Heart left ventricle (tissue), 16 donors: Measurements from ENCODE around the gene PTBP3. TPM values are rescaled to one million over a fixed set of nuclear protein-coding genes. Genes with fewer than 3 reads are reported as not detected.

Source experiments
- ATAC-seq, 4 donors: fragments of 200-7000 bp; cut with Tn5 transposase; one replicate each; pipeline ENCODE4 v1.9.1; 2020 to 2022; ENCODE audit warnings: moderate library complexity in 4 of 4, mild to moderate bottlenecking in 3 of 4, moderate number of reproducible peaks in 1 of 4
- DNase-seq, 5 donors: peaks; one replicate each; pipeline ENCODE4 v3.0.0-alpha.2; 2020
- H3K27ac ChIP-seq, 12 donors: fragments of 200-600 bp; sonication (generic) in 4 of 12; one replicate each; pipeline versions ENCODE4 v1.5.0 to v1.8.0; 2016 to 2022; ENCODE audit warnings: mild to moderate bottlenecking in 2 of 12
- H3K27me3 ChIP-seq, 9 donors: fragments of 200-600 bp; sonication (generic) in 2 of 9; one replicate each; pipeline versions ENCODE4 v1.5.1 to v1.8.0; 2016 to 2022; ENCODE audit warnings: mild to moderate bottlenecking in 3 of 9
- H3K36me3 ChIP-seq, 9 donors: fragments of 200-600 bp; sonication (generic) in 2 of 9; one replicate each; pipeline versions ENCODE4 v1.5.0 to v1.8.0; 2018 to 2022; ENCODE audit warnings: mild to moderate bottlenecking in 2 of 9
- H3K4me1 ChIP-seq, 12 donors: fragments of 200-600 bp; sonication (generic) in 4 of 12; one replicate each; pipeline versions ENCODE4 v1.5.0 to v1.8.0; 2016 to 2022; ENCODE audit warnings: mild to moderate bottlenecking in 3 of 12
- H3K4me3 ChIP-seq, 12 donors: fragments of 200-600 bp; sonication (generic) in 4 of 12; one replicate each; pipeline versions ENCODE4 v1.5.0 to v1.8.0; 2017 to 2022; ENCODE audit warnings: mild to moderate bottlenecking in 9 of 12, moderate library complexity in 4 of 12
- H3K9me3 ChIP-seq, 12 donors: fragments of 200-600 bp; sonication (generic) in 4 of 12; one replicate each; pipeline versions ENCODE4 v1.5.0 to v1.8.0; 2016 to 2022; ENCODE audit warnings: mild to moderate bottlenecking in 1 of 12
- CTCF ChIP-seq, 12 donors: fragments of 200-600 bp; sonication (generic) in 4 of 12; IDR thresholded peaks; one replicate each; pipeline versions ENCODE4 v1.5.0 to v1.8.0; 2018 to 2022; ENCODE audit warnings: antibody characterized with exemption in 12 of 12, mild to moderate bottlenecking in 5 of 12
- POLR2A ChIP-seq, 2 donors: fragments of 450-650 bp; IDR thresholded peaks; one replicate each; pipeline ENCODE4 v1.6.1; 2017; ENCODE audit warnings: antibody characterized with exemption in 2 of 2, mild to moderate bottlenecking in 2 of 2, moderate library complexity in 2 of 2
- WGBS, 4 donors: extraction: QIAGEN DNeasy Blood & Tissue Kit in 2 of 4; methylation state at CpG; one replicate each; pipeline versions ENCODE4 v1.1.5 to v1.1.7; 2013 to 2018; 5-methylcytosine and 5-hydroxymethylcytosine counted together
- intact Hi-C, 10 donors: fragments of 100-400 bp; cut with DNase I; formaldehyde crosslinking; loops; one replicate each; pipeline versions ENCODE4 v1.11.1 to v1.14.2; 2022
- polyA plus RNA-seq, 2 donors: library from polyadenylated mRNA; stranded (reverse); fragments of 200-250 nt; gene quantifications; one replicate each; pipeline ENCODE4 v1.2.3, GENCODE V29; 2013
- total RNA-seq, 9 donors: library from RNA; depleted of rRNA in 2 of 9; stranded (reverse); fragments of >200 nt in 2 of 9; fragmentation: NEBNext Ultra II Directional in 3 of 9; extraction: Animal tissue kit (Norgen Biotek cat#: 25700) in 3 of 9; gene quantifications; one replicate each; pipeline versions ENCODE4 v1.1.0 to v1.2.4, GENCODE V29; 2016 to 2023
- donor health status: ischemic (EF 13 %, LVEDD 7.1; RV severe dilation, severe dysfunction).
- donor health status: healthy with polysubstance abuse.
- donor health status: DM: no; HTN: yes; CAD: no.
- donor health status: DM: no; HTN: no; CAD: no.
- donor health status: ischemic (EF 25% LVEDD 6.9; RV normal size, moderate dysfunction).
- donor health status: ischemic (EF 25% LVEDD 5.7; RV mildly dilated, moderate dysfunction).
- donor health status: healthy.
- donor health status: DM: yes; HTN: yes; CAD: no.
- donor health status: ischemic (EF 35%, LVEDD 5.7; RV mildly dilated, moderate dysfunction).
- donor health status: nonischemic (EF 11% LVEDD 7.7; RV severe dilation, severe dysfunction).
- donor health status: DM: yes; HTN: yes; CAD: no.
- donor health status: PGD.
- donor health status: ischemic (EF 29% LVEDD 5.4; RV normal size, mild dysfunction).
- donor health status: nonischemic (EF 23%, LVEDD 6.1; RV moderate dilation, normal function).

PTBP3 gene
- total and polyA plus RNA-seq, 11 donors, result 2.8 to 49.0 (median 13.7) TPM

GRCh38 chr9:112224401-112225289 lies 108.8 kb downstream of the PTBP3 start:
- WGBS, 4 donors, result 96 to 99% (median 97%) methylated on average over 4 of the region's 4 CpGs
- intact Hi-C loops, result loop anchor here in 1 of 10 donors (10.0 kb wide), 1 partner anchor 60 kb away; no protein-coding TSS in a partner anchor
- Histone ChIP-seq H3K4me1 (peaks cover 0 to 7% (median 0%) of the 10 kb centered on the region in 12 donors), H3K27ac (no peak overlapping the region), H3K27me3 (no peaks in the 10 kb centered on the region), H3K36me3 (peaks cover 0 to 97% (median 79%) of the 10 kb centered on the region in 9 donors), H3K4me3 (no peak overlapping the region), H3K9me3 (no peaks in the 10 kb centered on the region)
- ATAC-seq (no peak), DNase-seq (no peak)
- TF ChIP-seq POLR2A (IDR thresholded peaks at IDR 0.05), result no peak
- TF ChIP-seq CTCF (IDR thresholded peaks at IDR 0.05), result no peak

- intact Hi-C loops, result no loop called here
- H3K4me3 ChIP-seq, result no peak overlapping the region
- H3K27me3 ChIP-seq, result no peaks in the 10 kb centered on the region
- TF ChIP-seq CTCF (IDR thresholded peaks at IDR 0.05), result no peak
- no peak overlapping the region for H3K27ac ChIP-seq
- WGBS, 4 donors, result 89 to 95% (median 93%) methylated on average over 3 of the region's 3 CpGs
- H3K36me3 ChIP-seq, result peaks cover 0 to 92% (median 59%) of the 10 kb centered on the region in 9 donors
- DNase-seq, result no peak
- no peak for ATAC-seq
- H3K9me3 ChIP-seq, result no peaks in the 10 kb centered on the region
- peaks cover 0 to 7% (median 0%) of the 10 kb centered on the region in 12 donors for H3K4me1 ChIP-seq
These were observed 114.5 kb downstream of the PTBP3 start for GRCh38 chr9:112218908-112219307.

DNA sequence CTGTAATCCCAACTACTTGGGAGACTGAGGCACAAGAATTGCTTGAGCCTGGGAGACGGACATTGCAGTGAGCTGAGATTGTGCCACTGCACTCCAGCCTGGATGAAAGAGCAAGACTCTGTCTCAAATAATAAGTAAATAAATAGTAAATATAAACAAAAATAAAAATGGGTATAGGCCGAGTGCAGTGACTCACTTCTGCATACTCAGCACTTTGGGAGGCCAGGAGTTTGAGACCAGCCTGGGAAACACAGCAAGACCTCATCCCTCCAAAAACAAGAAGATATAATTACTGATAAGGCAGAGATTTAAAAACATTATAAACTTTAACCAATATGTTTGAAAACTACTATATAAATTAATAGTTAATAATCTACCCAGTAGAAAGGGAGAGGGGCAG lies 120.5 kb downstream of the PTBP3 start:
- no peak for ATAC-seq
- TF ChIP-seq POLR2A (IDR thresholded peaks at IDR 0.05), result no peak
- TF ChIP-seq CTCF (IDR thresholded peaks at IDR 0.05), result no peak
- Histone ChIP-seq H3K27ac (no peak overlapping the region), H3K4me1 (no peaks in the 10 kb centered on the region), H3K36me3 (peaks cover 0 to 94% (median 56%) of the 10 kb centered on the region in 9 donors), H3K27me3 (no peaks in the 10 kb centered on the region), H3K9me3 (peaks cover 0 to 8% (median under 1%) of the 10 kb centered on the region in 12 donors), H3K4me3 (no peak overlapping the region)
- intact Hi-C loops, result no loop called here
- no peak for DNase-seq
- WGBS, 4 donors, result 93 to 95% (median 94%) methylated on average over 2 of the region's 2 CpGs

DNA sequence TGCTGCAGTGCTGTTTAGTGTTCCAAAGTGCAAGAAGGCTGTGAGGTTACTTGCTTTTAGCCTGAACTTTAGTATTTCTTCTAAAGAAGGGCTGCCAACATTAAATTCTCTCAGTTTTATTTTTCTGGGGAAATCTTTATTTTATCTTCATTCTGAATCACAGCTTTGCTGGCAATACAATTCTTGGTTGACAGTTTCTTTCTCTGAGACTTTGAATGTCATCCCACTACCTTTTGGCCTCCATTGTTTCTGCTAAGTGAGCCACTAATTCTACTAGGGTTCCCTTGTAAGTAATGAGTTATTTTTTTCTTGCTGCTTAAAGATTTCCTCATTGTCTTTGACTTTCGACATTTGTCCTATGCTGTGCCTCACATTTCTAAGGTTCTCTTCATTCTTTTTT lies 126.0 kb downstream of the PTBP3 start:
- H3K4me1 ChIP-seq, result no peaks in the 10 kb centered on the region
- H3K4me3 ChIP-seq, result no peak overlapping the region
- ATAC-seq (no peak), DNase-seq (no peak)
- H3K36me3 ChIP-seq, result peaks cover 0 to 67% (median 26%) of the 10 kb centered on the region in 9 donors
- H3K27ac ChIP-seq, result no peak overlapping the region
- H3K9me3 ChIP-seq, result peaks cover 0 to 38% (median 9%) of the 10 kb centered on the region in 12 donors
- no peaks in the 10 kb centered on the region for H3K27me3 ChIP-seq
- WGBS, 4 donors, result 97 to 100% (median 99%) methylated on average over 1 of the region's 1 CpG
- intact Hi-C loops, result loop anchor here in 2 of 10 donors (5.0 to 10.0 kb wide), 2 partner anchors 50 to 63 kb away; no protein-coding TSS in a partner anchor
- TF ChIP-seq CTCF (IDR thresholded peaks at IDR 0.05) (no peak), POLR2A (IDR thresholded peaks at IDR 0.05) (no peak)
